Hepatocyte (in vitro differentiated cells): ENCODE results near the gene SAPCD2. TPM values are rescaled to one million over a fixed set of nuclear protein-coding genes. Genes with fewer than 3 reads are reported as not detected.
A peak's percentile ranks its signal among the peaks of the same experiment; 100 is the strongest.

Experiments
- DNase-seq: peaks from one replicate; pipeline ENCODE4 v3.0.0-alpha.2; 2016; ENCODE audit warnings: low spot score
- H2AFZ ChIP-seq: fragments of 200-600 bp; sonication (generic); 2 replicates; pipeline ENCODE4 v1.6.0; 2016; ENCODE audit warnings: antibody characterized with exemption, mild to moderate bottlenecking
- H3K27ac ChIP-seq: fragments of 200-600 bp; sonication (generic); 2 replicates; pipeline ENCODE4 v1.5.1; 2016; ENCODE audit warnings: mild to moderate bottlenecking
- H3K27me3 ChIP-seq: fragments of 200-600 bp; sonication (generic); 2 replicates; pipeline ENCODE4 v1.6.1; 2016
- H3K36me3 ChIP-seq: fragments of 200-600 bp; sonication (generic); replicated peaks from 2 replicates; pipeline ENCODE4 v1.5.1; 2016; ENCODE audit warnings: low read depth; ENCODE audit not compliant: insufficient read depth
- H3K4me1 ChIP-seq: fragments of 200-600 bp; sonication (generic); 2 replicates; pipeline ENCODE4 v1.5.1; 2016; ENCODE audit warnings: mild to moderate bottlenecking, moderate library complexity; ENCODE audit not compliant: insufficient read depth
- H3K4me2 ChIP-seq: fragments of 200-600 bp; sonication (generic); 2 replicates; pipeline ENCODE4 v1.6.0; 2016
- H3K4me3 ChIP-seq: fragments of 200-600 bp; sonication (generic); 2 replicates; pipeline ENCODE4 v1.5.1; 2016; ENCODE audit warnings: mild to moderate bottlenecking
- H3K79me2 ChIP-seq: fragments of 200-600 bp; sonication (generic); 2 replicates; pipeline ENCODE4 v1.6.0; 2017; ENCODE audit warnings: mild to moderate bottlenecking
- H3K9me2 ChIP-seq: fragments of 200-600 bp; sonication (generic); replicated peaks from 2 replicates; pipeline ENCODE4 v1.6.0; 2017; ENCODE audit warnings: mild to moderate bottlenecking; ENCODE audit not compliant: insufficient read depth
- H3K9me3 ChIP-seq: fragments of 200-600 bp; sonication (generic); 2 replicates; pipeline ENCODE4 v1.5.1; 2016; ENCODE audit warnings: low read depth, mild to moderate bottlenecking
- H4K20me1 ChIP-seq: fragments of 200-600 bp; sonication (generic); 2 replicates; pipeline ENCODE4 v1.6.0; 2016; ENCODE audit warnings: mild to moderate bottlenecking; ENCODE audit not compliant: insufficient read depth, poor library complexity, severe bottlenecking
- EZH2 ChIP-seq: fragments of 200-600 bp; sonication (generic); IDR thresholded peaks from 2 replicates; pipeline ENCODE4 v1.6.1; 2016; ENCODE audit warnings: antibody characterized with exemption, mild to moderate bottlenecking, borderline replicate concordance
- EZH2phosphoT487 ChIP-seq: fragments of 200-600 bp; sonication (generic); IDR thresholded peaks from one replicate; pipeline ENCODE4 v1.6.1; 2018; ENCODE audit warnings: antibody characterized with exemption, mild to moderate bottlenecking, low read depth, moderate library complexity; ENCODE audit not compliant: unreplicated experiment, severe bottlenecking
- WGBS: methylation state at CpG from one replicate; pipeline ENCODE4 v1.1.6; 2016; ENCODE audit warnings: low lambda C conversion rate; ENCODE audit errors: missing lambda C conversion rate; 5-methylcytosine and 5-hydroxymethylcytosine counted together
- polyA plus RNA-seq: library from polyadenylated mRNA; unstranded; fragments of >200 nt; fragmentation: Nextera tagmentation; extraction: Ambion mirVana; gene quantifications from 2 replicates; pipeline ENCODE4 v1.2.1, GENCODE V29; 2016
- total RNA-seq: library from RNA; depleted of rRNA; stranded (reverse); fragments of >200 nt; gene quantifications from 2 replicates; pipeline ENCODE4 v1.2.3, GENCODE V29; 2014
- TF ChIP-seq, protein P1 (sequence below): fragments of 200-600 bp; sonication (generic); IDR thresholded peaks from 2 replicates; pipeline ENCODE4 v1.5.1; 2016; ENCODE audit warnings: antibody characterized with exemption, mild to moderate bottlenecking; ENCODE audit not compliant: poor library complexity

The SAPCD2 gene
- total and polyA plus RNA-seq, 2 experiments from 2014 or later, result 4.8 to 7.5 TPM

DNA sequence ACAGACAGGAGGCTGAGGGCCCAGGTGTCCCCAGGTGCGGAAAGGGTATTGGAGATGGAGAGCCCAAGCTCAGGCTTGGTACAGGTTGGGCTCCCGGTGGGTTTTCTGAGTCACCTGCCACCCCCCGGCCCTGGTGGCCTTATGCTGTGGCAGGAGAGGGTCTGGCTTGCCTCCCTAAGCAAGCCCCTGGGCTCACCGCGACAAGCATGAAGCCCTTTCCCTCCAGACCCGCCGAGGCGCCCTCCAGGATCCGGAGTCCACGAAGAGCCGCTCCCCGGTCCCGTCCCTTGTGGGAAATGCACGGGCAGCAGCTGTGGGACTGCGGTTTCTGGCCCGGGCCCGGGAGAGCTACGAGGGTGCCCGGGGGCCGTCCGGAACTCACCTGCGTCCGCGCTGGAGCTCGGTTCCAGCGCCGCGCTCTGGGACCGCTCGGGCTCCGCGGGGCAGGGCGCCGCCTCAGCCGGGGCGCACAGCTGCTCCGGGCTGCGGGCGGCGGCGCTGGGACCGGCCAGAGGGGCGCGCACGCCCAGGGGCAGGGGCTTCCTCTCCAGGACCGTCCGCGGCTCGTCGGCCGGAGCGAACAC lies 757 bp downstream of the SAPCD2 start:
- H3K4me3 ChIP-seq, result no peak overlapping the region
- H3K27me3 ChIP-seq, result no peaks in the 10 kb centered on the region
- DNase-seq, result no peak
- no peaks in the 10 kb centered on the region for H3K79me2 ChIP-seq
- H3K9me3 ChIP-seq, result no peaks in the 10 kb centered on the region
- no peaks in the 10 kb centered on the region for H4K20me1 ChIP-seq
- peak overlapping the region; percentile 73 for H3K4me2 ChIP-seq
- no peaks in the 10 kb centered on the region for H3K9me2 ChIP-seq
- H2AFZ ChIP-seq, result no peak overlapping the region
- H3K36me3 ChIP-seq, result no peaks in the 10 kb centered on the region
- 4% methylated on average over 40 of the region's 52 CpGs for WGBS
- TF ChIP-seq EZH2phosphoT487, result no peak
- no peak for TF ChIP-seq EZH2
- TF ChIP-seq, protein P1, sequence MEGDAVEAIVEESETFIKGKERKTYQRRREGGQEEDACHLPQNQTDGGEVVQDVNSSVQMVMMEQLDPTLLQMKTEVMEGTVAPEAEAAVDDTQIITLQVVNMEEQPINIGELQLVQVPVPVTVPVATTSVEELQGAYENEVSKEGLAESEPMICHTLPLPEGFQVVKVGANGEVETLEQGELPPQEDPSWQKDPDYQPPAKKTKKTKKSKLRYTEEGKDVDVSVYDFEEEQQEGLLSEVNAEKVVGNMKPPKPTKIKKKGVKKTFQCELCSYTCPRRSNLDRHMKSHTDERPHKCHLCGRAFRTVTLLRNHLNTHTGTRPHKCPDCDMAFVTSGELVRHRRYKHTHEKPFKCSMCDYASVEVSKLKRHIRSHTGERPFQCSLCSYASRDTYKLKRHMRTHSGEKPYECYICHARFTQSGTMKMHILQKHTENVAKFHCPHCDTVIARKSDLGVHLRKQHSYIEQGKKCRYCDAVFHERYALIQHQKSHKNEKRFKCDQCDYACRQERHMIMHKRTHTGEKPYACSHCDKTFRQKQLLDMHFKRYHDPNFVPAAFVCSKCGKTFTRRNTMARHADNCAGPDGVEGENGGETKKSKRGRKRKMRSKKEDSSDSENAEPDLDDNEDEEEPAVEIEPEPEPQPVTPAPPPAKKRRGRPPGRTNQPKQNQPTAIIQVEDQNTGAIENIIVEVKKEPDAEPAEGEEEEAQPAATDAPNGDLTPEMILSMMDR, result no peak
- H3K27ac ChIP-seq, result no peak overlapping the region
- peaks cover 3% of the 10 kb centered on the region for H3K4me1 ChIP-seq

DNA sequence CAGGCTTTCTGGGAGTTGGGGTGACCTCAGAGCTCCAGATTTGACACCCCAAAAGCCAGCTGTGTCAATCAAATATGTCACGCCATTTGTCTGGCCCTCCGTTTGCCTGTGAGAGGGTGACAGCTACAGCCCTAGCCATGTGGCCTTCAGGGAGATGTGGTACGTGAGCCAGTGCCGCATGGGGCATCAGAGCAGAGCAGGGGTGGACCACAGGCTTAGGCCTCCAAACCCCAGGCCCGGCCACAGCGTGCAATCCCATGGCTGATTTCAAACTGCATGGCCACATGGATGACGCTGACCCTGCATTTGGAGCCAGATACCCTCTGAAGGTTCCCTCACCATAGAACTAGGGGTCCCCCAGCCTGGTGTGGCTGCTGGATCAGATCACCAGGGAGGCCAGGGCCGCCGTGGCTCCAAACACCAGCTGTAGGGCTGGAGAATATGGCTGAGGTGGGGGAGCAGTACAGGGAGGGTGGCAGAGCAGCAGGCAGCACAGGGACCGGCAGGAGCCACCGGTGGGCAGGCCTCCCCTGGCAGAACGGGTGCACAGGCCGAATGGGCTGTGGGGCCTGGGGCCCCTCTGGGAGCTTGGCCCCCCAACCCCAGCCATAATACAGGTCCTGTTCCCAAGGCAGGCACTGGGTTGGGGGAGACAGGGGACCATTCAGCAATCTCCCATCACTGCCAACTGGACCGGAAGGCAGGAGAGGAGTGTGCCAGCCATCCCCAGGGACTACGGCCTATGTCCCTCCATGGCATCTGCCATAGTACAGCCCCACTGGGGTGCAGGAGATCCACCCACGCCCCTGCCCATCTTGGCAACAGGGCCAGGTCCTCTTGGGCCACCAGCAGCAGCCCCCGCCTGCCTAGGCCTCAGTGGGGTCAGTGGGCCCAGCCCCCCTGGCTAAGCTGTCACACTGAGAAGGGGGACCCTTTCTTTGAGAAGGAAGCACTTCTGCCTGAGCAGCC lies 1.5 kb downstream of the SAPCD2 start:
- Histone ChIP-seq H3K79me2 (no peaks in the 10 kb centered on the region), H3K4me1 (peaks cover 3% of the 10 kb centered on the region), H3K4me2 (peak overlapping the region; percentile 73), H3K27ac (no peak overlapping the region), H3K9me3 (no peaks in the 10 kb centered on the region), H3K36me3 (no peaks in the 10 kb centered on the region), H3K4me3 (no peak overlapping the region), H3K27me3 (no peaks in the 10 kb centered on the region), H4K20me1 (no peaks in the 10 kb centered on the region), H3K9me2 (no peaks in the 10 kb centered on the region), H2AFZ (no peak overlapping the region)
- no peak for DNase-seq
- TF ChIP-seq, protein P1, result no peak
- TF ChIP-seq EZH2 (no peak), EZH2phosphoT487 (no peak)
- WGBS, result 96% methylated on average over 17 of the region's 17 CpGs

- Histone ChIP-seq H3K27ac (no peak overlapping the region), H3K4me2 (no peak overlapping the region), H3K9me3 (no peaks in the 10 kb centered on the region), H3K27me3 (no peaks in the 10 kb centered on the region), H4K20me1 (no peaks in the 10 kb centered on the region), H3K79me2 (no peaks in the 10 kb centered on the region), H3K4me3 (no peak overlapping the region), H3K36me3 (no peaks in the 10 kb centered on the region), H3K4me1 (peaks cover 3% of the 10 kb centered on the region), H3K9me2 (no peaks in the 10 kb centered on the region), H2AFZ (no peak overlapping the region)
- TF ChIP-seq EZH2, result no peak
- TF ChIP-seq, protein P1, result peak; percentile 70
- peak; percentile 86 for DNase-seq
- 60% methylated on average over 12 of the region's 12 CpGs for WGBS
These were observed 2.4 kb downstream of the SAPCD2 start for GRCh38 chr9:137067860-137068538.
